PC-3 (cell line): ENCODE measurements around the gene TTC22. TPM values are rescaled to one million over a fixed set of nuclear protein-coding genes. Genes with fewer than 3 reads are reported as not detected.

Experiments
- ATAC-seq: fragments of 200-7000 bp; cut with Tn5 transposase; 2 replicates; pipeline ENCODE4 v1.9.1; 2020; ENCODE audit warnings: mild to moderate bottlenecking, moderate library complexity
- BruUV-seq: library from RNA; stranded (reverse); fragments of 400-500 nt; replicated peaks from 2 replicates; lab custom pipeline; 2021; lab: Mats Ljungman, UMichigan
- CTCF ChIA-PET: fragments of 300-600 bp; sonication (Branson Sonifier 250); formaldehyde crosslinking; loops from one replicate; lab custom pipeline; 2022; ENCODE audit warnings: antibody characterized with exemption; lab: Charles Lee
- POLR2A ChIA-PET: fragments of 300-600 bp; sonication (Branson Sonifier 250); formaldehyde crosslinking; loops from one replicate; lab custom pipeline; 2022; ENCODE audit warnings: antibody characterized with exemption; ENCODE audit not compliant: unreplicated experiment; lab: Charles Lee
- DNase-seq: peaks from one replicate; pipeline ENCODE4 v3.0.0-alpha.2; 2015
- H2AFZ ChIP-seq: fragments of 300-600 bp; sonication (generic); 2 replicates; pipeline ENCODE4 v1.6.0; 2016; ENCODE audit warnings: antibody characterized with exemption, low read length
- H3F3A ChIP-seq: fragments of 300-600 bp; sonication (generic); one replicate; pipeline ENCODE4 v1.6.0; 2017; ENCODE audit warnings: antibody characterized with exemption, low read length, control low read depth, mild to moderate bottlenecking; ENCODE audit not compliant: unreplicated experiment
- H3K27ac ChIP-seq: fragments of 300-600 bp; sonication (generic); 2 replicates; pipeline ENCODE4 v1.5.1; 2016; ENCODE audit warnings: mild to moderate bottlenecking, low read length
- H3K27me3 ChIP-seq: fragments of 300-600 bp; sonication (generic); 2 replicates; pipeline ENCODE4 v1.6.1; 2016; ENCODE audit warnings: low read length, mixed read lengths
- H3K36me3 ChIP-seq: fragments of 300-600 bp; sonication (generic); 2 replicates; pipeline ENCODE4 v1.6.1; 2016; ENCODE audit warnings: low read depth, mixed run types, low read length, mixed read lengths
- H3K4me1 ChIP-seq: fragments of 300-600 bp; sonication (generic); 2 replicates; pipeline ENCODE4 v1.5.1; 2016; ENCODE audit warnings: low read length; ENCODE audit not compliant: insufficient read depth
- H3K4me2 ChIP-seq: fragments of 300-600 bp; sonication (generic); 2 replicates; pipeline ENCODE4 v1.6.0; 2016; ENCODE audit warnings: low read length
- H3K4me3 ChIP-seq: fragments of 300-600 bp; sonication (generic); 2 replicates; pipeline ENCODE4 v1.5.1; 2016; ENCODE audit warnings: mild to moderate bottlenecking, low read length, mixed read lengths
- H3K79me2 ChIP-seq: fragments of 300-600 bp; sonication (generic); 2 replicates; pipeline ENCODE4 v1.6.1; 2017; ENCODE audit warnings: low read length, mixed read lengths
- H3K9ac ChIP-seq: fragments of 300-600 bp; sonication (generic); 2 replicates; pipeline ENCODE4 v1.6.0; 2016; ENCODE audit warnings: mild to moderate bottlenecking, low read length
- H3K9me2 ChIP-seq: fragments of 300-600 bp; sonication (generic); replicated peaks from 2 replicates; pipeline ENCODE4 v1.6.1; 2016; ENCODE audit warnings: mixed run types, low read length, mixed read lengths
- H3K9me3 ChIP-seq: fragments of 300-600 bp; sonication (generic); 2 replicates; pipeline ENCODE4 v1.6.1; 2016; ENCODE audit warnings: low read length, mixed read lengths
- H4K20me1 ChIP-seq: fragments of 300-600 bp; sonication (generic); 2 replicates; pipeline ENCODE4 v1.6.1; 2016; ENCODE audit warnings: low read length, mixed read lengths
- EZH2 ChIP-seq: fragments of 300-600 bp; sonication (generic); IDR thresholded peaks from one replicate; pipeline ENCODE4 v1.6.1; 2017; ENCODE audit warnings: antibody characterized with exemption, mild to moderate bottlenecking, low read length; ENCODE audit not compliant: unreplicated experiment
- EZH2phosphoT487 ChIP-seq: fragments of 300-600 bp; sonication (generic); IDR thresholded peaks from 2 replicates; pipeline ENCODE4 v1.6.1; 2018; ENCODE audit warnings: mild to moderate bottlenecking, antibody characterized with exemption, low read length, borderline replicate concordance
- intact Hi-C: fragments of 100-400 bp; cut with micrococcal nuclease; formaldehyde crosslinking; loops from 2 replicates; pipeline ENCODE4 v1.9.0; 2023
- total RNA-seq: library from RNA; depleted of rRNA; stranded (reverse); fragments of >200 nt; gene quantifications from 2 replicates; pipeline ENCODE4 v1.2.3, GENCODE V29; 2014; rRNA removed
- TF ChIP-seq, protein P1 (sequence below): fragments of 300-600 bp; sonication (generic); conservative IDR thresholded peaks from 2 replicates; pipeline ENCODE4 v1.5.1; 2017; ENCODE audit warnings: antibody characterized with exemption, low read depth, mild to moderate bottlenecking, low read length

Gene TTC22
- total RNA-seq, 1 experiment from 2014 or later: 21.8 TPM

GRCh38 chr1:54736685-54737084 lies 64.4 kb downstream of the TTC22 start:
- DNase-seq (no peak), ATAC-seq (no peak)
- no peaks in the 10 kb centered on the region for H3K9me2 ChIP-seq
- no peaks in the 10 kb centered on the region for H3K4me1 ChIP-seq
- TF ChIP-seq EZH2: no peak
- TF ChIP-seq EZH2phosphoT487: no peak
- TF ChIP-seq, protein P1, sequence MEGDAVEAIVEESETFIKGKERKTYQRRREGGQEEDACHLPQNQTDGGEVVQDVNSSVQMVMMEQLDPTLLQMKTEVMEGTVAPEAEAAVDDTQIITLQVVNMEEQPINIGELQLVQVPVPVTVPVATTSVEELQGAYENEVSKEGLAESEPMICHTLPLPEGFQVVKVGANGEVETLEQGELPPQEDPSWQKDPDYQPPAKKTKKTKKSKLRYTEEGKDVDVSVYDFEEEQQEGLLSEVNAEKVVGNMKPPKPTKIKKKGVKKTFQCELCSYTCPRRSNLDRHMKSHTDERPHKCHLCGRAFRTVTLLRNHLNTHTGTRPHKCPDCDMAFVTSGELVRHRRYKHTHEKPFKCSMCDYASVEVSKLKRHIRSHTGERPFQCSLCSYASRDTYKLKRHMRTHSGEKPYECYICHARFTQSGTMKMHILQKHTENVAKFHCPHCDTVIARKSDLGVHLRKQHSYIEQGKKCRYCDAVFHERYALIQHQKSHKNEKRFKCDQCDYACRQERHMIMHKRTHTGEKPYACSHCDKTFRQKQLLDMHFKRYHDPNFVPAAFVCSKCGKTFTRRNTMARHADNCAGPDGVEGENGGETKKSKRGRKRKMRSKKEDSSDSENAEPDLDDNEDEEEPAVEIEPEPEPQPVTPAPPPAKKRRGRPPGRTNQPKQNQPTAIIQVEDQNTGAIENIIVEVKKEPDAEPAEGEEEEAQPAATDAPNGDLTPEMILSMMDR: no peak
- no peaks in the 10 kb centered on the region for H4K20me1 ChIP-seq
- peaks cover 42% of the 10 kb centered on the region for H3K36me3 ChIP-seq
- no peaks in the 10 kb centered on the region for H3F3A ChIP-seq
- ChIA-PET CTCF (no interaction called here), POLR2A (interaction anchor here (0.7 kb wide), 1 partner anchor 803 kb away, joined by 6 read pairs; no protein-coding TSS in a partner anchor)
- no peaks in the 10 kb centered on the region for H3K9me3 ChIP-seq
- H3K9ac ChIP-seq: no peak overlapping the region
- intact Hi-C loops: no loop called here
- H3K27me3 ChIP-seq: no peaks in the 10 kb centered on the region
- no peak overlapping the region for H3K4me2 ChIP-seq
- BruUV-seq: no TSS peak
- H3K27ac ChIP-seq: no peak overlapping the region
- H3K4me3 ChIP-seq: no peak overlapping the region
- H2AFZ ChIP-seq: no peak overlapping the region
- H3K79me2 ChIP-seq: no peaks in the 10 kb centered on the region

Other genes starting within 250 kb of the TTC22 start
- gene FAM151A, start 177.8 kb downstream of the TTC22 start, total RNA-seq: not detected in 2 replicates
- not detected in 2 replicates for gene MROH7, start 159.5 kb downstream of the TTC22 start, total RNA-seq
- 28.2 and 34.7 TPM in 2 replicates for gene TTC4, start 85.5 kb downstream of the TTC22 start, total RNA-seq
- gene PARS2, start 36.8 kb downstream of the TTC22 start, total RNA-seq: 3.5 and 5.0 TPM in 2 replicates
- gene DHCR24, start 85.9 kb upstream of the TTC22 start, total RNA-seq: 166 TPM in 2 replicates
- gene TMEM61, start 179.3 kb upstream of the TTC22 start, total RNA-seq: 0.95 and 3.8 TPM in 2 replicates
- gene BSND, start 197.6 kb upstream of the TTC22 start, total RNA-seq: not detected in 2 replicates
- 6.0 and 6.8 TPM in 2 replicates for gene PCSK9, start 238.2 kb upstream of the TTC22 start, total RNA-seq